Heart right ventricle (tissue), 16 donors: ENCODE data around the gene SERPINE3. TPM values are rescaled to one million over a fixed set of nuclear protein-coding genes. Genes with fewer than 3 reads are reported as not detected.

ENCODE experiments used
- ATAC-seq, 8 donors: fragments of 200-7000 bp; cut with Tn5 transposase; one replicate each; pipeline ENCODE4 v1.9.1; 2020; ENCODE audit warnings: mild to moderate bottlenecking in 8 of 8, moderate library complexity in 8 of 8, moderate number of reproducible peaks in 1 of 8
- DNase-seq, 2 donors: peaks; one replicate each; pipeline ENCODE4 v3.0.0-alpha.2; 2020
- H3K27ac ChIP-seq, 10 donors: fragments of 200-600 bp; sonication (generic) in 2 of 10; one replicate each; pipeline versions ENCODE4 v1.5.0 to v1.8.0; 2020 to 2022; ENCODE audit warnings: mild to moderate bottlenecking in 3 of 10
- H3K27me3 ChIP-seq, 7 donors: fragments of 200-600 bp; one replicate each; pipeline ENCODE4 v1.8.0; 2021 to 2022; ENCODE audit warnings: mild to moderate bottlenecking in 2 of 7
- H3K36me3 ChIP-seq, 9 donors: fragments of 200-600 bp; sonication (generic) in 1 of 9; one replicate each; pipeline versions ENCODE4 v1.5.0 to v1.8.0; 2020 to 2022; ENCODE audit warnings: mild to moderate bottlenecking in 2 of 9
- H3K4me1 ChIP-seq, 9 donors: fragments of 200-600 bp; sonication (generic) in 1 of 9; one replicate each; pipeline versions ENCODE4 v1.5.0 to v1.8.0; 2020 to 2022; ENCODE audit warnings: mild to moderate bottlenecking in 4 of 9
- H3K4me3 ChIP-seq, 10 donors: fragments of 200-600 bp; sonication (generic) in 2 of 10; one replicate each; pipeline versions ENCODE4 v1.5.0 to v1.8.0; 2020 to 2022; ENCODE audit warnings: mild to moderate bottlenecking in 7 of 10, moderate library complexity in 2 of 10
- H3K9me3 ChIP-seq, 11 donors: fragments of 200-600 bp in 10 of 11; sonication (generic) in 2 of 11; one replicate each; pipeline versions ENCODE4 v1.5.0 to v1.8.0; 2013 to 2022; ENCODE audit warnings: mild to moderate bottlenecking in 2 of 11, control low read depth in 1 of 11, moderate library complexity in 1 of 11
- WGBS, 2 donors: extraction: QIAGEN DNeasy Blood & Tissue Kit; methylation state at CpG; one replicate each; pipeline ENCODE4 v1.1.7; 2013; ENCODE audit warnings: inconsistent platforms in 1 of 2; 5-methylcytosine and 5-hydroxymethylcytosine counted together
- intact Hi-C, 10 donors: fragments of 100-400 bp; cut with DNase I; formaldehyde crosslinking; loops; one replicate each; pipeline versions ENCODE4 v1.11.1 to v1.14.2; 2022
- polyA plus RNA-seq, 2 donors: library from polyadenylated mRNA; stranded (reverse); fragments of 200-250 nt; gene quantifications; one replicate each; pipeline ENCODE4 v1.2.3, GENCODE V29; 2013
- total RNA-seq, 10 donors: library from RNA; stranded (reverse); fragmentation: NEBNext Ultra II Directional in 3 of 10; extraction: Animal tissue kit (Norgen Biotek cat#: 25700) in 3 of 10; gene quantifications; one replicate each; pipeline versions ENCODE4 v1.2.1 to v1.2.4, GENCODE V29; 2021 to 2023
- TF ChIP-seq, protein P1 (sequence below), 9 donors: fragments of 200-600 bp; sonication (generic) in 2 of 9; IDR thresholded peaks; one replicate each; pipeline versions ENCODE4 v1.5.0 to v1.8.0; 2021 to 2022; ENCODE audit warnings: antibody characterized with exemption in 9 of 9, mild to moderate bottlenecking in 5 of 9, moderate library complexity in 1 of 9
- donor health status: Arrhythmogenic right ventricular cardiomyopathy.
- donor health status: ischemic (EF 13 %, LVEDD 7.1; RV severe dilation, severe dysfunction).
- donor health status: healthy with polysubstance abuse.
- donor health status: DM: no; HTN: yes; CAD: no.
- donor health status: DM: no; HTN: no; CAD: no.
- donor health status: ischemic (EF 25% LVEDD 6.9; RV normal size, moderate dysfunction).
- donor health status: ischemic (EF 25% LVEDD 5.7; RV mildly dilated, moderate dysfunction).
- donor health status: healthy.
- donor health status: DM: yes; HTN: yes; CAD: no.
- donor health status: Ischemic cardiomyopathy.
- donor health status: ischemic (EF 35%, LVEDD 5.7; RV mildly dilated, moderate dysfunction).
- donor health status: nonischemic (EF 11% LVEDD 7.7; RV severe dilation, severe dysfunction).
- donor health status: DM: yes; HTN: yes; CAD: no.
- donor health status: PGD.
- donor health status: ischemic (EF 29% LVEDD 5.4; RV normal size, mild dysfunction).
- donor health status: nonischemic (EF 23%, LVEDD 6.1; RV moderate dilation, normal function).

SERPINE3 gene
- total and polyA plus RNA-seq, 12 donors: 0.01 TPM; not detected in 11

DNA sequence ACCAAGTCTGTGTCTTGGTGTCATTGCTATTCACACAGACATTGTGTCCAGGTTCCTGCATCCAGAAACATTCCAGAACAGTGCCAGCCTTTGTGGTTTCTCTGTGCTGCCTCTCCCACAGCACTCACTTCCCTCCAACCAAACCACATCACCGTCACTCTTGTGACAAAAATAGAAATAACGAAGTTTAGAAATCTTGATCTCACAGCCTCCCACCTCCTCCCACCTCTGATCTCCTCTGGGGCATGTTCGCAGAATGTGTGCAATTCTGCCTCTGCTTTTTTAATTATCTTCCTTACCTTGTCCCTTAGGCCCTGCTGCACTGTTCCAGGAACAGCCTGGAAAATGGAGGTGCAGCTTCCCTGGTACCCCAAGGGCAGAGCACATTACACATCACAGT lies 8.7 kb upstream of the SERPINE3 start:
- peak in 1 of 8 donors; percentile 42 for ATAC-seq
- WGBS, 2 donors: 27 to 39% methylated on average over 3 of the region's 3 CpGs
- no peak for DNase-seq
- intact Hi-C loops: no loop called here
- Histone ChIP-seq H3K36me3 (no peaks in the 10 kb centered on the region), H3K4me3 (no peak overlapping the region), H3K27ac (no peak overlapping the region), H3K9me3 (no peaks in the 10 kb centered on the region), H3K4me1 (peaks cover 0 to 8% (median 0%) of the 10 kb centered on the region in 9 donors), H3K27me3 (no peaks in the 10 kb centered on the region)
- TF ChIP-seq, protein P1, sequence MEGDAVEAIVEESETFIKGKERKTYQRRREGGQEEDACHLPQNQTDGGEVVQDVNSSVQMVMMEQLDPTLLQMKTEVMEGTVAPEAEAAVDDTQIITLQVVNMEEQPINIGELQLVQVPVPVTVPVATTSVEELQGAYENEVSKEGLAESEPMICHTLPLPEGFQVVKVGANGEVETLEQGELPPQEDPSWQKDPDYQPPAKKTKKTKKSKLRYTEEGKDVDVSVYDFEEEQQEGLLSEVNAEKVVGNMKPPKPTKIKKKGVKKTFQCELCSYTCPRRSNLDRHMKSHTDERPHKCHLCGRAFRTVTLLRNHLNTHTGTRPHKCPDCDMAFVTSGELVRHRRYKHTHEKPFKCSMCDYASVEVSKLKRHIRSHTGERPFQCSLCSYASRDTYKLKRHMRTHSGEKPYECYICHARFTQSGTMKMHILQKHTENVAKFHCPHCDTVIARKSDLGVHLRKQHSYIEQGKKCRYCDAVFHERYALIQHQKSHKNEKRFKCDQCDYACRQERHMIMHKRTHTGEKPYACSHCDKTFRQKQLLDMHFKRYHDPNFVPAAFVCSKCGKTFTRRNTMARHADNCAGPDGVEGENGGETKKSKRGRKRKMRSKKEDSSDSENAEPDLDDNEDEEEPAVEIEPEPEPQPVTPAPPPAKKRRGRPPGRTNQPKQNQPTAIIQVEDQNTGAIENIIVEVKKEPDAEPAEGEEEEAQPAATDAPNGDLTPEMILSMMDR (IDR thresholded peaks at IDR 0.05): no peak

DNA sequence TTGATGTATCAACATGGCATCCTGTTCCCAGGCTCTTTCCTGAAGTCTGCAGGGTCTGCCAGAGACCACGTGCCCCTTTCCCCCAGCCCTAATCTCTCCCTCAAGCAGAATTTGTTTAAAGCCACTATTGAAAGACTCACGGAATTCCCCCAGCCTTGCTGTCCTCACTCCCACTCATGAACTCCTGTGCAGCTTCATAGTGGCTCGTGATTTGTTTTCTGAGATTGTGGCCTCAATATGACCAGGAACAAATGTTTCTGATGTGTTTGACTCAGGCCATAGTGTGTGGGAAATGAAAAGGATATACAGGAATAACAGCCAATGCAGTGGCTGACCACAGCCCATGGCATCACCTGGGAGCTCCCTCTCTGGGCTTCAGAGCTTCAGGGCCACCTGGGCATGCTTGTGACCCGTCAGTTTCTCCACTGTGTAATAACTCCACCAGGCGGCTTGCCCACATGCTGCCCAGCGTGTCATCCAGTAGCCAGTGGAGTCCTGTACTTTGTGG lies 8.1 kb upstream of the SERPINE3 start:
- Histone ChIP-seq H3K4me3 (no peak overlapping the region), H3K36me3 (no peaks in the 10 kb centered on the region), H3K9me3 (no peaks in the 10 kb centered on the region), H3K4me1 (peaks cover 0 to 8% (median 0%) of the 10 kb centered on the region in 9 donors), H3K27ac (no peak overlapping the region), H3K27me3 (no peaks in the 10 kb centered on the region)
- DNase-seq (no peak), ATAC-seq (no peak)
- WGBS, 2 donors: 72 to 73% methylated on average over 6 of the region's 6 CpGs
- TF ChIP-seq, protein P1 (IDR thresholded peaks at IDR 0.05): no peak
- intact Hi-C loops: no loop called here

DNA sequence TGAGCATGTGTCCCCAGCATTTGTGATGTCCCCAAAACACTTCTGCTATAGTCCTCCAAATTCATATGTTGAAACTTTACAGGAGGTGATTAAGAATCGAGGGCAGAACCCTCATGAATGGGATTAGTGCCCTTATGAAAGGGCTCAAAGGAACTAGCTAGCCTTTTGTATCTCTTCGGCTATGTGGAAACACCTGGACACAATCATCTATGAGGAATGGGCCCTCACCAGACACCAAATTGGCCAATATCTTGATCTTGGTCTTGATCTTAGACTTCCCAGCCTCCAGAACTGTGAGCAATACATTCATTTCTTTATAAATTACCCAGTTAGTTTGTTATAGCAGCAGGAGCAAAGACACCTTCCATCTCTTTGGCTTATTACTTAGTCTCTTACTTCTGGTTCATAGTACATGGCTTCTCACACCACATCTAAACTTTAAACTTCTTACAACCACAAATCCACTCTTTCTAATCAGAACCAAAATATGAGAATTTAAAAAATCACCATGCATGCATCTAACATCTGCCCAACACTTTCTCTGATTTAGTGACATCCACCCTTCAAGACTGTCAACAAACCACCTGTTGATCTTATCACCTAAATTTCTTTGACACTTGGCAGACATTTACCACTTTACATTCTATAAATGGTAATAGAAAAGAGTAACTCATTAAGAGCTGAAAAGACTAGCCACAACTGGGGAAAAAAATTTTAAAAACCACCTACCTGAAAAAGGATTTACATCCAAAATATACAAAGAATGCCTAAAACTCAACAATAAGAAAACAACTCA lies 6.7 kb upstream of the SERPINE3 start:
- H3K27me3 ChIP-seq: no peaks in the 10 kb centered on the region
- no peak overlapping the region for H3K4me3 ChIP-seq
- ATAC-seq (no peak), DNase-seq (no peak)
- intact Hi-C loops: no loop called here
- H3K9me3 ChIP-seq: no peaks in the 10 kb centered on the region
- TF ChIP-seq, protein P1 (IDR thresholded peaks at IDR 0.05): no peak
- 79 to 80% methylated on average over 2 of the region's 2 CpGs for WGBS, 2 donors
- H3K27ac ChIP-seq: no peak overlapping the region
- H3K36me3 ChIP-seq: no peaks in the 10 kb centered on the region
- peaks cover 0 to 8% (median 0%) of the 10 kb centered on the region in 9 donors for H3K4me1 ChIP-seq

DNA sequence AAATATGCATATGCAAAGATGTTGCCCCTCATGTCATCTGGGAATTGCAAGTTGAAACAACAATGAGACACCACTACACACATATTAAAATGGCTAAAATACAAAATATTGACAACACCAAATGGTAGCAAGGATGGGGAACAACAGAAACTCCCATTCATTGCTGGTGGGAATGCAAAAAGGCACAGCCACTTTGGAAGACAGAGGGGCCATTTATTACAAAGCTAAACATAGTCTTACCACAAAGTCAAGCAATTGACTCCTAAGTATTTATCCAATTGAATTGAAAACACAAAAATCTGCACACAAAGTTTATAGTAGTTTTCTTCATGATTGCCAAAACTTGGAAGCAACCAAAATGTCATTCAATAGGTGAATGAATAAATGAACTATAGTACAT lies 6.1 kb upstream of the SERPINE3 start:
- no peak for ATAC-seq
- H3K27ac ChIP-seq: no peak overlapping the region
- H3K27me3 ChIP-seq: no peaks in the 10 kb centered on the region
- H3K36me3 ChIP-seq: no peaks in the 10 kb centered on the region
- peaks cover 0 to 8% (median 0%) of the 10 kb centered on the region in 9 donors for H3K4me1 ChIP-seq
- no peak overlapping the region for H3K4me3 ChIP-seq
- DNase-seq: no peak
- intact Hi-C loops: no loop called here
- no peaks in the 10 kb centered on the region for H3K9me3 ChIP-seq
- TF ChIP-seq, protein P1 (IDR thresholded peaks at IDR 0.05): no peak
